HG03571 (cell line): ENCODE data around the gene GRIK3.

Experiments used
- ATAC-seq: cut with Tn5 transposase; IDR thresholded peaks from one replicate; pipeline ENCODE4 v1.9.1; 2021; ENCODE audit not compliant: unreplicated experiment

GRIK3 gene

DNA sequence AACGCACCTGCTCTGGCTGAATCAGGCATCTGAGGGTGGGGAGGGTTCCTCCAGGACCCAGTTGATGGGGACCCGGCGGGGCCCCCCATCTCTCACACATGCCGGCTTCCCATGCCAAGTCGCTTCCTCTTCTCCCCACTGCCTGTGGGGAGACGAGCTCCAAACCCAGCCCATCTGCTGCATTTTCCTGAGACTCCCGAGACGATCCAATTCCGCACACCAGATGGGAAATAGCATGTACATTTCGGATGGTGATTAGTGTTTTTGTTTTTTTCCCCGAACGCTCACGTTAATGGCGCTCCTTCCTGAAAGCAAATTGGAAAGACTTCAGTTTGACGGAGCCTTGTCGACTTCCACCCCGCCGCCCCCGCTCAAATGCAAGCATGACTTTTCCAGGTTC lies 13.2 kb upstream of the GRIK3 start:
- ATAC-seq = no peak

DNA sequence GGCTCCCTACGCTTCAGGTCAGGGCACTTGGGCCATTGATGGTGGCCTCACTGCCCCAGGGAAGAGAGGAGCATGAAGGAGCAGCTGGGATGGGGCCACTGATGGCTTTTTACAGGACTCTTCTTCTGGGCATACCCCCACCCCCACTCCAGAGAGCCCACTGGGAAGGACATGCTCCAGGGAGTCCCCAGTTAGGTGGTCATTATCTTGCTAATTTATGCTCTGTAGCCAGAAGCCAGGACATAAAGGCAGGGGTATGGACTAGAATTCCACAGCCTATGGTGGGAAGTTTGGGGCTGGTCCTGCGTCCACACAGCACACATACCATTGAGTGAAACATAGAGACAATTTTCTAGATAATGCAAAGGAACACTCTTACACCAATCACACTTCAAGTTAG lies 8.8 kb upstream of the GRIK3 start:
- ATAC-seq = no peak

DNA sequence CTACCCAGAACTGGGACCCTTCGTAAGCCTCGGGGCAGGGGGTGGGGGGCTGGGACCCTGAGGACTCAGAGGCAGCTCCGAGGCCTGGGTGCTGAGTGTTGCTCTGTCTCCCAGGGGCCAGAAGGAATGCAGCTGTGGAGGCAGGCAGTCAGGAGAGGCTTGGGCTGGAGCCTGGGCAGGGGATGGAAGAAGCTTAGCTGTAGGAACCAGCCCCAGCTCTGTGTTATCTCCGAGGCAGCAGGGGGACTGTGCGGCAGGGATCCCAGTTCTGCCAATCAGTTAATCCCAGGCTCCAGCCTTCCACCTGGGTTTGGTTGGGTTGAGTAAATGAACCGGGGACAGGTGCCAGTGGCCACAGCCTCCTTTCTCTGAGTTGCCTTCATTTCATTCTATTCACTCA lies 8.2 kb upstream of the GRIK3 start:
- ATAC-seq = no peak

DNA sequence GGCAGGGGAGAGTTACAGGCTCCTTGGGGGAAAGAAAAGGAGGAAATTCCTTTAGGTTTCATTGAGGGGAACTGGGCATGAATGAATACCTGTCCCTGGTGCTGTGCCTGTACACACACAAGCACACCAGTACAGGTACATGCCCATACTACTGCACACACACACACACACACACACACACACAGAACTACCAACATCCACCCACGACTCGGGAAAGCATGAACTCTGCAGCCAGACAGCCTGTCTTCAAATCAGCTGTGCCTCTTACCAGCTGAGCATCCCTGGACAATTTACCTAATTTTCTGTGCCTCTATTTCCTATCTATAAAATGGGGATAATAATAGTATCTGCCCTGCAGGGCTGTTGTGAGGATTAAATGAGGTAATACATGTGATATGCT lies 7.2 kb upstream of the GRIK3 start:
- no peak for ATAC-seq

DNA sequence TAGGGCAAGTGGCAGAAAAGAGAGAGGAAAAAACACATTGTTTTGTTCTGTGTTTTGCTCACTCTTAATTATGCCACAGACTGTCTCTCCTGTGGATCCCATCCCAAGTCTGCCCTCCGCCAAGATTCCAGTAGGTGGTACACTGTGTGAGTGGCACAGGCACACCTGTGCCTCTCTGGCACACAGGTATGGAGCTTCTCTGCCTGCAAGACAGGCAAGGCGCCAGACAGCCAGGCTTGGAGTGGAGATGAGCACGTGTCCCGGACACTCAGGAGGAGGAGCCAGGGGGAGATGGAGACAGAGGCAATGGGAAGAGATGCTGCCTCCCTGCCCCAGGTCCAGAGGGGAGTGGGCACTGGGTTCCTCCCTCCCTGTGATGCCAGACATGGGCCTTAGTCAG lies 6.5 kb upstream of the GRIK3 start:
- no peak for ATAC-seq

DNA sequence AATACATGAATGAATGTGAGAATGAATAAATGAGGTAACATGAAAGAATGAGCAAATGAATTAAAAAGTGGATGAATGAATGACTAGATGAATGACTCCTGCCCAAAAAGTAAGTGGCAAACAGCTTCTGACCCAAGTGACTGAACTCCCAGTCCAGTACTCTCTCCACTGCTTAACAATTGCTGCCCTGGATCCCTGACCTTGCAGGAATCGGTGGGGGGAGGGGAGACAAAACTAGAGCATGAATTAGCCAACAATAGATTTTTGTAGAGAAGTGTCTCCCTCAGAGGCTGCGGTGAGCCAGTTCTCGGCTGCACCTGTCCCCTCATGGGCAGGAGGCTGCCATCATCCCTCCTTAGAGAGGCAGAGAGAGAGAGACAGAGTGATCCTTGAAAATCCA lies 5.9 kb upstream of the GRIK3 start:
- ATAC-seq = no peak

DNA sequence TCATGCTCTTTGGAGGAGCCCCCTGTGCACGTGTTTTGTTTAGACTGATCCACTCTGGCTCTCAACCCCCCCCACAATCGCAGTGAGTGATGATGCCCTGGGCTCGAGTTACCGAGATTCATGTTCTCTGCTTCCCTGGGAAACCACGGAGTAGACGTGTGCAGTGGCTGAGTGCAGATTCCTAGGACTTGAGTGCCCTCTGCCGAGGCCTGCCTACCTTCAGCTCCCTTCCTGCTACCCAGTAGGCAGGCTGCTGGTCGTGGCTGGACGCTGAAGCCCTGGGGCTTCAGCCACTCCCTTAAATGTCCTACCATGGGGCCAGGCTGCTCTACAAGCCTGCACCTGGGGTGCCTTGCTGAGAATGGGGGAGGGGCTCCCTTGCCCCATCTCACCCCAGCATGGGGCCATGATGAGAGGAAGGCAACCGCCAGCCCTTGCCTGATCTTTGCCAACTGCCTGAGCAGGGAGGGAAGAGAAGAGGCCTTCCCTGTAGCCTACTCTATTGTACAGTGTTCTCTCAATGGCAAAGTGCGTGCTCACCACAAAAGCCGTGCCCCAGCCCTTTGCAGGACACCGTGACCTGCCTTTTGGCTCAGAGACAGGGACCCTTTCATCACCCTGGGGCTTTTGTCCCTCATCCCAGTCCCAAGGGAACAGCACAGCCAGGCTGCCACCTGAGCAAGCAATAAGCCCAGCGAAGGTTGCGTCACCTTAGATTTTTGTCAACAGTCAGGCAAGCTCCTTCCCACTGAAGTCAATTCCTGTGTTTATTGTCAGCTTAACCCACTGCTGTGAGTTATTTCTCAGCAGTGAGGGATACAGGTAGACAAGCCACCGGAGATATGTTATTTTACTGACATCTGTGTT lies 4.1 kb upstream of the GRIK3 start:
- no peak for ATAC-seq

DNA sequence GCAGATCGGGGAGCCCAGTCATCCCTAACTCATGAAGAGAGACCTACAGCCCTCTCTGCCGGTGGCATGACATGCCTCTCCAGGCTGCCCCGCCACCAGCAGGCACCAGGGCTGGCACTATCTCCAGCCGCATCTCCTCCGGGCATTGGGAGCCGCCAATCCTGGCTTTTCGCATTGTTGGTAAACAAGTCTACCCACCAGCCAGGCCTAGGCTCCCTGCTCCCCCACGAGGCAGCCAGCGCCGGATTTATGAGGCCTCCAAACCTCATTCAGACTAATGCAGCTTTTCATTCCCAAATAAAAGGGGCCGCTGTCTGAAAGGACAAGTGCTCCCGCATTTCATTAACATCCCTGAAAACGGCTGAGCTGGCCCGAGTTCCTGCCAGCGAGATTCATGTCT lies 3.4 kb upstream of the GRIK3 start:
- ATAC-seq = no peak

DNA sequence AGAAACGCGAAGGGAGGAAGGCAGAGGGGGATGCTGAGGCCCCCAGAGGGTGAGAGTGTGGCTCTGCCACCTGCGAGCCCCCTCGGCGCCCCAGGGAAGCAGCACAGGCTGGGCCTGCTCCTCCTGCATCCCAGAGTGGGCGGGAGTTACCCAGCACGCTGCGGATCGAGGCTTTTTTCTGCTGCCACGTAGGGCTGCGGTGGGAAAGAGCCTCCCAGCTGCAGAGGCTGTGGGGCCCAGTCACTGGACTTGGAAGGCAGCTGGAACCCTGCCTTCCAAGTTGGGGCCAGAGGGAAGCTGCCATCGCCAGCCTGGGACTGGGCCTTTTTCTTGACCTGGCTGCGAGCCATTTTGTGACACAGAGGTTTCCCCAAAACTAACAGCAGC lies 2.3 kb upstream of the GRIK3 start:
- ATAC-seq = no peak

DNA sequence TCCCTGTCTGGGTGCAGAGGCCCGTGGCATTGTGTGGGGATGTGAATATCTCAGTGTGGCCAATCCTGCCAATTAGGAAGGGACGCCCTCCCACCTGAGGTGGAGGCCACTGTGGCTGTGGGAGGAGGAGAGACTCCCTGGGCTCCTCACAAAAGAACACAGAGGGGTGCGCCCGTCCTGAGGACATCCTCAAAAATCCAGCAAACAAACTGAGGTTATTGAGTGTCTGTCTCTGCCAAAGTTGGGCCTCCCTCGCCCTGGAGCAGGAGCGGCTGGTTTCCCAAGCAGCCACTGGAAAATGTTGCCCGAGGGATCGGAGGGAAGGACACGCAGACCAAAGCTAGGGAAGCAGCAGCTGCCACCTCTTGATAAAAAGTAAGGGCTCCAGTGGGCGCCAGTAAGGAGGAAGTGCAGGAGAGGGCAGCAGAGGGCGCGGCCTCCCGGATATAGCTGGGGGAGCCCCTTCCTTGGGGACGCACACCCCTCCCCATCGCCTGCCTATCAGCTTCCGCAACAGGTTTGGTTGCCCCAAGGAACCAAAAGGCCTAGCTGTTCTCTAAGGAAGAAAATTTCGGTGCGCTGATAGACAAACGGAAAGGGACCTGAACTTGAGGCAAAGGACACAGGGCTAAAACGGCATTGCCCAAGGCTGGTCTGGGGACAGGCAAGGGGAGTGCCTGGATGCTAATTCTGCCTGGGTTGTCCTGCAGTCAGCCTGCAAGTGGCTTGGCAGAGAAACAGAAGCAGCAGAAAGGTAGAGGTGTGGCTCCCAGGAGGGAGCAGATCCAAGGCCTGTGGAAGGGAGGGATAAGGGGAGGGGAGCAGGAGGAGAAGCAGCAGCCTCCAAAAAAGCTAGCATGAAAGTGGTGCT lies 1.7 kb upstream of the GRIK3 start:
- ATAC-seq = no peak

DNA sequence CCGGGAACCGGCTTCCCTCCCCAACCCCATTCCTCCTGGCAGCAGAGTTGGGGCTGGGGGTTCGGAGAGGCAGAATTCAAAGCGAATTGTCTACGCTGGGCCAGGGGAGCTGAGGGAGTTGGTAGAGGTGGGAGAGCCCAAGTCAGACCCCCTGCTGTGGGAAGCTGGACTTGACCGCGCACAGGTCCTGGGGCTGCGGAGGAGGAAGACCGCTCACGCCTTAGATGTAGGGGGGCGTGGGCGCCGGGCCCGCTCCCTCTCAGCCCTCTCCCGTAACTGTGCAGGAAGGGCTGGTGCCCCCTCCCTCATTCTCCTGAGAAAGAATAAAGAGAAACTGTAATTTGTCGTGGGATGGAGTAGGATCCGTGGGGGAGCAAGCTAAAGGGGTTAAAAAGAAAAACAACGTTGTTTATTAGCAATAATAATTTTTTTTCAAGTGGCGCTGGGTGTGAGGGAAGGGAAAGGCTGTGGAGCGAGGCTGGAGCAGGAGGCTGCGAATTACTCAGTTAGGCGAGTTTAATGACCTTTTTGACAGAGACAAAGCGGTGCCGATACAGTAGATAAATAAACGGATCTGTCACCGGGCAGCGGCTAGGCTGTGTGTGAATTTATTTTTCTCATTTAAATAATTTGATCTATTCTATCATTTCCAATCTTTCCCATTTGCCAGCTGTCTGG lies 838 bp upstream of the GRIK3 start:
- ATAC-seq = no peak

DNA sequence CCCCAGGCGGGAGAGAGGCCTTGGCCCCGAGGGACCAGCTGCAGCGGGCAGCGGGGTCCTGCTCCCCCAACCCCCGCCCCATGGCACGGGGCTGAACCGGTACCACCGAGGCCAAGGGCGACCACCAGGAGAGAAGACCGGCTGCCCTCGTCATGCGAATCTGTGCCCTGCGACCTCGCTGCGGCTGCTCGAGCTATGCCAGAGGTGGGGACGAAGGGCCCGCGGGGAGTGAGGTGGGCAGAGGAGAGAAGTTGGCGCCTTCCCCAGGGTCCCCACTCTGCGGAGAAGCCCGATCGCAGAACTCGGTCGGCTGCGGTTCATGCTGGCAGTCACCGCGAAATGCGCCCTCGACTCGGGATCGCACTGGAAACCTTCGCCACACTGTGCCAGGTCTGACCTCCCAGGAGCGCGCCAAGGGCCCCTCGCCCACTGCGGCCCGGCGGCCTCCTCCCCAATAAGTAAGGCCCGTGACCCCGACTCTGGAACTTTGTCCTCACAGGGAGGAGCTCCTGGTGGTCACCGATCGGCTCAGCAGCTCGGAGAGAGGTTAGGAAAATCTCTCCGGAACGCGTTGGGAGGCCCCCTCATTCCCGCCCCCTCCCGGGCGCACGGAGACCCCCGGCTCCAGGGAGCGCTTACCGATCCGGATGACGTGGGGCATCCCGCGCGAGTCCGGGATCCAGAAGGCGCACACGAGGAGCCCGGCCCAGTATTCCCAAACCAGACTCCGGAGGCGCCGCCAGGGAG lies 787 bp downstream of the GRIK3 start:
- no peak for ATAC-seq

DNA sequence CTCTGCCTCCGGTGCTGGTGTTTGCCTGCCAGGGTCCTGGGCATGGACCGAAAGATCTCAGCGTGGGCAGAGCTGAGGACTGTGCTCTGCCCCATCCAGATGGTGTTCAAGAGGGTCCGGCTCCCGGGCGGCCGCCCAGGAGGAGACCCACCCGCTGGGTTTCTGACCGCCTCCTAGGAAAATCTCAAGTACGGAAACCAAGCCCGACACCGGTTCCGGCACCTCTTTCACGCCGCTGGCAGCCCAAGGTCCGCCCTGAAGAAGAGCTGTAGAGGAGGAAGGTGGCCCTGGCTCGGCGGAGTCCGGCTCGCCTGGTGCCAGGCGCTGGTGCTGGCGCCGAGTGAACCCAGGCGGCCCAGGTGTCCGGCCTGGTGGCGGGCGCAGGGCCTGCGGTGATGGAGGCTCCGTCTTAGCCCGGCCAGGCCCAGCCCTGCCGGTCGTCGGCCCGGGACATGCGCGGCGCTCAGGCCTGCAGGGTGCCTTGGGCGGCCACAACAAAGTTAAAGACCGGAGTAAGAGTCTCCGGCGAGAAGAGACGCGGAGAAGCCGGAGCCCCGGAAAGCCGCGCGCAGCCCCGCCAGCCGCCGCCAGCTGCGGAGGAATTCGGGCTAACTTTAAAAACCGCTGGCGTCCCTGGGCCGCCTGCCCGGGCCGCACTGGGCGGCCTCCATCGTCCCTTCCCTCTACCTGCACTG lies 1.5 kb downstream of the GRIK3 start:
- ATAC-seq = no peak

DNA sequence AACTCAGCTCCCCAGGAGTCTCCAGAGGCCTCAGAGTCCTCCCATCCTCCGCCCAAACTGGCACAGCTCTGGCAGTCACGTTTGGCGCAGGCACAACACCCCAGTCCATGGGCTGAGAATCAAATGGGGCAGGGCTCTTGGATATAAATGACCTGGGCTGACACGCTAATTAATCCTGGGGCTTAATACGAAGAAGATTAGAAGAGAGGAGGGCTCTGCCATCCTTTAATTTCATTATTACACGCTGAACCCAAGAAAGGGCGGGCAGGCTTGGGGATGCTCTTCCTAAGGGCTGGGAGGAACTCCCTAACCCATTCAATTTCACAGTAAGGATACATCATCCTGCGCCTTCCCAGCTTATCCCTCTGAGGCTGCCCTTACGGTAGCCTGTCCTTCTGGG lies 2.4 kb downstream of the GRIK3 start:
- no peak for ATAC-seq

DNA sequence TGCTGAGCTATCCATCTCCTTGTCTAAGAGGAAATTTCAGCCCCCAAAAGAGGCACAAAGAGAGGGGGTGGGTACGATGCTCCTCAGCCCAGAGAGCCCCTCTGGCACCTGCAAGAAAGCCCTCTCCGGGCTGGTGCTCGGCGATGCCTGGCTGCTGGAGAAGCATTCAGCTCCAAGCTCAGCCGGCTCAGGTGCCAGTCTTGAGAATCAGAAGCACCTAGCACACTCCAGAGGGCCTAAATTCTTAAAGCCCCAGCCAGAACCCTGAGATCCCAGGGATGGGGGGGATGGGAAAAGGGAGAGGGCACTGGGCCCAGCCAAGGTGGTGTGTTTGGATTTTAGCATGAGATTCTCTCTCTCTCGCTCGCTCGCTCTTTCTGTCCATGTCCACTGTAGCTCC lies 2.9 kb downstream of the GRIK3 start:
- no peak for ATAC-seq

DNA sequence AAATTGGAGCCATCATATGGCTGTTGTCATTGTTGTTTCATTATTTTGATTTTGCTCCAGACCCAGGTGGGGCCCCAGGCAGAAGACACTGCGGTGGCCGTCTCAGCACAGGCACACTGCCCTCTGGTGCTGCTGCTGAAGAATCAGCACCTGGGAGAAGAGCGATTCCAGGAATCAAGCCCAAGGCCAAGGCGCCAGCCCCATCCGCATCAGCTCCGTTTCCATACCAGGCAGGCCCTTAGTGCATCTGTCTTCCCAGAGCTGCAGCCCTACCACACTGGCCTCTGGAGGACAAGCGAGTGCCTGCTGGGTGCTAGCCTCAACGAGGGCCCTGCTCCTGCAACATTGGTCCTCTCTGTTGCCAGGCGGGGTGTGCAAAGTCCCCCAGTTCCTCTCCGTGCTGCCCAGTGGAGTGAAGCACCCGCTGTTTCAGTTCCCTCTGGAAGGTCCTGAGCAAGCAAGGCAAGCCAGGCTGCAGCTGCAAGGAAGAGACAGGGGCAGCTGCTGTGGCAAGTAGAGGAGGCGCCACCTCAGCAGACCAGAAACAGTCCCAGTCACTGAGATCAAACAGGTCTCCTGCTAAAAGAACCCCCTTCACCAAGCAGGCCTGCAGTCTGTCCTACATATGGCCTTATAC lies 5.2 kb downstream of the GRIK3 start:
- ATAC-seq = no peak

DNA sequence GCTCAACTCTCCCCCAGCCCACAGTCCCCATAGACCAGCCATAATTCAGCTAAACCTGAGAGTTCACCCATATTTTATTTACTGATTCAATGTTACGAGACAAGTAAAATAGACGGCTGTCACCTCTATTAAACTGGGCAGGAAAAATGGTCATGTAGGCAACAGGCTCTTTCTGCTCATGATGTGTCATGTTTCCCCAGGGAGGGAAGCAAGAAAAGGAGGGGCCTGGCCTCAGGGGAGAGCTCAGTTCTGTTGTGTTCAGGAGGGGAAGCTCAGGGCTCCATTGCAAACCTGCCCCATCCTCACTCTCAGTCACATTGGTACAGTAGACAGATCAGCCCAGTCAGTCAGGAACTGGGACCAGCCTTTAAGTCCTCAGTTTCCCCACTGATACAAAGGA lies 12.8 kb downstream of the GRIK3 start:
- ATAC-seq = no peak

DNA sequence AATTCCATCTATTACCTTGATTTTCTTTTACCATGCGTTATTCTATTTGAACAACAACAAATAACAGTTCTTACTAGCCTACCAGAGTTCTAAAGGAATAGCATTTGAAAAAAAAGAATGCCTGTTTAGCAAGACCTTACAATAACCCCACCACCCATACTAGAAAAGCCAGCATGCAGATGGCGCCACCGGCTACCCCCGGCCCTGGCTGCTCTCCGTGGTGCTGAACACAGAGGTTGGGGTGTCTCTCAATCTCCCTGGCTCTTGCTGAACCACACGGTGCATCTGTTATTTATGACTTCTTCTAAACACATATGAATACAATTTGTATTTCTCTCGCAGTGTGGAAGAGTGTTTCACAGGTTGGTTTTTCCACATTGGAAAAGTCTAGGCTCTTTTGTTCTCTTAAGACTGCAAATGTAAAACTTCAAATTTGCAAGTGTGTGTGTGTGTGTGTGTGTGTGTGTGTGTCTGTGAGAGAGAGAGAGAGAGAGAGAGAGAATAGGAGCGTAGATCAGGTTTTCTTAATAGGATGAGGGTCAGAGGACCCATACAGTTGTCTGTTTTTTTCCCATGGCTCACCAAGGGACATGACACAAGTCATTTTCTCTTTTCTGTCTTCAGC lies 13.6 kb downstream of the GRIK3 start:
- ATAC-seq = no peak

DNA sequence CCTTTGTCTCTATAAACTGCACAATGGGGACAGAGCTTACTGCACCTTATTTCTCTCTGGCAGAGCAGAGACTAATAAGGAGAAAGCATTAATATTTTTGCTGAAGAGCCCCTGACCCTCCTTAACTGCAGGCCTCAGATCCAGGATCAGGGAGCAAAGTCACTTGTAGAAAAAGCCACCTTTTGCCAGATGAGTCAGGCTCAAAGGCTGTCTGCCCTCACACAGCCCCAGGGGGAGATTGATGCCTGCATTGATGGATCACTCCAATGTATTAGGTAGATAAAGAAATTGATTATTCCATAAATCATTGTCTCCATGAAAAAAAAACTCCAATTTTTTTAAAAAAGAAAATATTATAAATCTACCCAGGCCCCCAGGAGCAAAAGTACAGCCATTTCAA lies 15.8 kb downstream of the GRIK3 start:
- no peak for ATAC-seq

DNA sequence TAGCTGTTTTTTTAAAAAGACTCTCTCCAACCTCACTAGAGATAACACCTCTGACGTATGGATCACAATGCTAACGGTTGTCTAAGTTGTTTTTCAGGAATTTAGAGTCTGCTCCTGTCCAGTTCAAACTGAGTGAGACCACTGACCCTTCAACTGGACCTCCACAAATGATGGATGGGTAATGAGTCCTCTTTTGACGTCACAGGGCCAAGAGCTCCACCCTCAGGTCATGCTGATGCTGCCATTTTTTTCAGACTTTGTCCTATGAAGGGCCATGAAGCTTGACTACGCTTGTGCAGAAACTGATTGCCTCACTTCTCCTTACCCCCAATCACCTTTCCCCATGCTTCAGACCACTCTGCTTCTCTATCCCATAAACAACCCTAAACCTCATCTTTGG lies 16.6 kb downstream of the GRIK3 start:
- ATAC-seq = no peak
